NT2/D1 (cell line): ENCODE data around the gene NTM.

Experiments
- SUZ12 ChIP-seq: IDR thresholded peaks from 2 replicates; pipeline ENCODE4 v1.6.1; 2011; ENCODE audit not compliant: insufficient read length, insufficient read depth; ENCODE audit errors: extremely low read depth
- YY1 ChIP-seq: IDR thresholded peaks from 2 replicates; pipeline ENCODE4 v1.6.1; 2011; ENCODE audit not compliant: insufficient read length, insufficient read depth

- TF ChIP-seq SUZ12 (no peak), YY1 (no peak)
Observed at GRCh38 chr11:131840545-131840944, 470.1 kb downstream of the NTM start.
